GM21528 (cell line): ENCODE results near the gene NAT8L.

ENCODE experiments used
- ATAC-seq: cut with Tn5 transposase; IDR thresholded peaks from one replicate; pipeline ENCODE4 v1.9.1; 2021; ENCODE audit warnings: mild to moderate bottlenecking, moderate library complexity; ENCODE audit not compliant: unreplicated experiment, low FRiP score

Gene NAT8L

GRCh38 chr4:2073808-2074481, 14.8 kb downstream of the NAT8L start:
- ATAC-seq: no peak

GRCh38 chr4:2074588-2074987, 15.5 kb downstream of the NAT8L start:
- no peak for ATAC-seq

GRCh38 chr4:2075171-2075986, 16.3 kb downstream of the NAT8L start:
- no peak for ATAC-seq

GRCh38 chr4:2075987-2076907, 17.1 kb downstream of the NAT8L start:
- ATAC-seq: no peak

GRCh38 chr4:2076908-2077536, 17.9 kb downstream of the NAT8L start:
- no peak for ATAC-seq

- ATAC-seq: no peak
These were observed 18.7 kb downstream of the NAT8L start for GRCh38 chr4:2077537-2078460.

- ATAC-seq: no peak
These were observed 19.5 kb downstream of the NAT8L start for GRCh38 chr4:2078584-2078983.

- ATAC-seq: no peak
These were observed 19.9 kb downstream of the NAT8L start for GRCh38 chr4:2079006-2079405.

GRCh38 chr4:2079926-2080325, 20.8 kb downstream of the NAT8L start:
- no peak for ATAC-seq

- no peak for ATAC-seq
These were observed 21.5 kb downstream of the NAT8L start for GRCh38 chr4:2080429-2081300.

GRCh38 chr4:2081540-2081939, 22.4 kb downstream of the NAT8L start:
- no peak for ATAC-seq

- ATAC-seq: no peak
These were observed 23.0 kb downstream of the NAT8L start for GRCh38 chr4:2082118-2082517.

- ATAC-seq: no peak
These were observed 23.5 kb downstream of the NAT8L start for GRCh38 chr4:2082627-2083026.

- no peak for ATAC-seq
These were observed 24.1 kb downstream of the NAT8L start for GRCh38 chr4:2083116-2083825.

GRCh38 chr4:2083826-2084160, 24.7 kb downstream of the NAT8L start:
- no peak for ATAC-seq

GRCh38 chr4:2084316-2084715, 25.2 kb downstream of the NAT8L start:
- no peak for ATAC-seq

GRCh38 chr4:2085496-2085901, 26.4 kb downstream of the NAT8L start:
- ATAC-seq: no peak

GRCh38 chr4:2087170-2087569, 28.0 kb downstream of the NAT8L start:
- ATAC-seq: no peak
